Esophagus squamous epithelium (tissue), 4 donors: Measurements from ENCODE around the gene SGCB.

Experiments
- POLR2A ChIP-seq, 4 donors: fragments of 450-650 bp; IDR thresholded peaks; one replicate each; pipeline ENCODE4 v1.6.1; 2017; ENCODE audit warnings: antibody characterized with exemption in 4 of 4, mild to moderate bottlenecking in 4 of 4, moderate library complexity in 3 of 4
- TF ChIP-seq, protein P1 (sequence below), 6 experiments: fragments of 450-650 bp in 4 of 6; fragments of 200-600 bp in 2 of 6; sonication (generic) in 2 of 6; IDR thresholded peaks; one replicate each; pipeline ENCODE4 v1.5.1; 2016 to 2019; ENCODE audit warnings: antibody characterized with exemption in 6 of 6, mild to moderate bottlenecking in 4 of 6, moderate library complexity in 4 of 6

DNA sequence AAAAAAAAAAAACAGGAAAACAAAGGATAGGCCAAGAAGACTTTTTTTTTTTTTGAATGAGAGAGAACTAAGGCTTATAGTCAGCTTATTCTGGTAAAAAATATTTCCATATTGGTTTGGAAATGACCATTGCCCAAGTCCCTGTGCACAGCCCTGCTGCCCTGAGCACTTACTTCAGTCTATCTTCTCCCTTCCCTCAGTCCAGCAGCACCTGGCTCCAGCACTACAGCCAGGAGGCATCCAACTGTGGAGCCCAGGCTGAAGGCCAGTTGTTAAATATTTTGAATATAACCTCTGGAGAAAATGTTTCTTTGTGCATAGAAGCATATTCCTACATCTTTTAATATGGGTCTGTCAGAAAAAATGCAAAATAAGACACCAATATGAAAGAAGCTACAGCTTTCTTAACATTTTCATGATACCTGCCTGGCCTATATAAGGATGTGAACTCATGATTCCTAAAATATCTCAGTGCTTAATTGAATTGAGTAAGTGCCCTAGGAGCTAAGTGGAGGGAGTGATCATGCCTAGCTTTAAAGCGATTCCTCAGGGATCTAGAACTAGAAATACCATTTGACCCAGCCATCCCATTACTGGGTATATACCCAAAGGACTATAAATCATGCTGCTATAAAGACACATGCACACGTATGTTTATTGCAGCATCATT lies 32.4 kb downstream of the SGCB start:
- TF ChIP-seq POLR2A (IDR thresholded peaks at IDR 0.05) = no peak
- TF ChIP-seq, protein P1, sequence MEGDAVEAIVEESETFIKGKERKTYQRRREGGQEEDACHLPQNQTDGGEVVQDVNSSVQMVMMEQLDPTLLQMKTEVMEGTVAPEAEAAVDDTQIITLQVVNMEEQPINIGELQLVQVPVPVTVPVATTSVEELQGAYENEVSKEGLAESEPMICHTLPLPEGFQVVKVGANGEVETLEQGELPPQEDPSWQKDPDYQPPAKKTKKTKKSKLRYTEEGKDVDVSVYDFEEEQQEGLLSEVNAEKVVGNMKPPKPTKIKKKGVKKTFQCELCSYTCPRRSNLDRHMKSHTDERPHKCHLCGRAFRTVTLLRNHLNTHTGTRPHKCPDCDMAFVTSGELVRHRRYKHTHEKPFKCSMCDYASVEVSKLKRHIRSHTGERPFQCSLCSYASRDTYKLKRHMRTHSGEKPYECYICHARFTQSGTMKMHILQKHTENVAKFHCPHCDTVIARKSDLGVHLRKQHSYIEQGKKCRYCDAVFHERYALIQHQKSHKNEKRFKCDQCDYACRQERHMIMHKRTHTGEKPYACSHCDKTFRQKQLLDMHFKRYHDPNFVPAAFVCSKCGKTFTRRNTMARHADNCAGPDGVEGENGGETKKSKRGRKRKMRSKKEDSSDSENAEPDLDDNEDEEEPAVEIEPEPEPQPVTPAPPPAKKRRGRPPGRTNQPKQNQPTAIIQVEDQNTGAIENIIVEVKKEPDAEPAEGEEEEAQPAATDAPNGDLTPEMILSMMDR (IDR thresholded peaks at IDR 0.05) = no peak
